SK-N-SH (cell line): Measurements from ENCODE around the gene KCNN2. TPM values are rescaled to one million over a fixed set of nuclear protein-coding genes. Genes with fewer than 3 reads are reported as not detected.

Experiments
- CTCF ChIA-PET: fragments of 300-600, 350-600 bp; formaldehyde crosslinking; extraction: SDS; loops from one replicate; lab custom pipeline; 2021; lab: Yijun Ruan, JAX
- POLR2A ChIA-PET: fragments of 350-600 bp; sonication (Branson Sonifier 250); formaldehyde crosslinking; extraction: SDS; loops from one replicate; lab custom pipeline; 2020; ENCODE audit warnings: antibody characterized with exemption, inconsistent platforms; lab: Yijun Ruan, JAX
- DNase-seq: peaks from one replicate; pipeline ENCODE4 v3.0.0; 2012
- H2AFZ ChIP-seq: fragments of 200-600 bp; sonication (generic); 2 replicates; pipeline ENCODE4 v1.8.1; 2016; ENCODE audit warnings: antibody characterized with exemption, mild to moderate bottlenecking, low read depth
- H3F3A ChIP-seq: fragments of 200-600 bp; sonication (generic); replicated peaks from 2 replicates; pipeline ENCODE3; 2016; ENCODE audit warnings: antibody characterized with exemption, mild to moderate bottlenecking; ENCODE audit not compliant: insufficient read depth
- H3K27ac ChIP-seq, 2 experiments: fragments of 200-500 bp in 1 of 2; fragments of 200-600 bp in 1 of 2; sonication (Bioruptor generic) in 1 of 2; sonication (generic), shearing (Covaris generic) in 1 of 2; 2 replicates each; pipeline versions ENCODE4 v1.5.1 to v1.6.1; 2014 to 2016; ENCODE audit warnings: low read depth in 2 of 2, inconsistent platforms in 1 of 2, low read length in 1 of 2, mild to moderate bottlenecking in 1 of 2, mixed read lengths in 1 of 2
- H3K27me3 ChIP-seq: fragments of 200-600 bp; sonication (generic), shearing (Covaris generic); 2 replicates; pipeline ENCODE4 v1.6.1; 2016; ENCODE audit warnings: mixed run types; ENCODE audit not compliant: insufficient read depth
- H3K36me3 ChIP-seq, 2 experiments: fragments of 200-500 bp in 1 of 2; fragments of 200-600 bp in 1 of 2; sonication (Bioruptor generic) in 1 of 2; sonication (generic) in 1 of 2; replicated peaks in 1 of 2; 2 replicates each; pipeline versions ENCODE3 to v1.5.1; 2014 to 2016; ENCODE audit warnings: low read length in 1 of 2, mild to moderate bottlenecking in 1 of 2; ENCODE audit not compliant: insufficient read depth in 2 of 2, control insufficient read depth in 1 of 2
- H3K4me1 ChIP-seq, 2 experiments: fragments of 200-500 bp in 1 of 2; fragments of 200-600 bp in 1 of 2; sonication (Bioruptor generic) in 1 of 2; sonication (generic), shearing (Covaris generic) in 1 of 2; 2 replicates each; pipeline versions ENCODE4 v1.5.1 to v1.6.1; 2014 to 2016; ENCODE audit warnings: low read depth in 1 of 2, low read length in 1 of 2, mixed run types in 1 of 2; ENCODE audit not compliant: insufficient read depth in 2 of 2, control insufficient read depth in 1 of 2
- H3K4me2 ChIP-seq: fragments of 200-600 bp; sonication (generic), shearing (Covaris generic); 2 replicates; pipeline ENCODE4 v1.6.1; 2017; ENCODE audit warnings: mixed run types
- H3K4me3 ChIP-seq, 2 experiments: fragments of 200-500 bp in 1 of 2; fragments of 200-600 bp in 1 of 2; sonication (Bioruptor generic) in 1 of 2; sonication (generic), shearing (Covaris generic) in 1 of 2; 2 replicates each; pipeline versions ENCODE4 v1.5.1 to v1.8.1; 2014 to 2016; ENCODE audit warnings: low read depth in 2 of 2, inconsistent platforms in 1 of 2, low read length in 1 of 2, mild to moderate bottlenecking in 1 of 2, mixed read lengths in 1 of 2, moderate library complexity in 1 of 2
- H3K79me2 ChIP-seq: fragments of 200-600 bp; sonication (generic); 2 replicates; pipeline ENCODE4 v1.8.1; 2017; ENCODE audit warnings: mild to moderate bottlenecking; ENCODE audit not compliant: insufficient read depth
- H3K9ac ChIP-seq: fragments of 200-600 bp; sonication (generic); 2 replicates; pipeline ENCODE4 v1.6.1; 2017; ENCODE audit warnings: mixed run types
- H3K9me2 ChIP-seq: fragments of 200-600 bp; sonication (generic); 2 replicates; pipeline ENCODE4 v1.6.1; 2017; ENCODE audit warnings: mixed run types
- H3K9me3 ChIP-seq: fragments of 200-600 bp; sonication (generic); 2 replicates; pipeline ENCODE4 v1.6.1; 2017; ENCODE audit warnings: mixed run types, mild to moderate bottlenecking, moderate library complexity
- H4K20me1 ChIP-seq: fragments of 200-600 bp; sonication (generic); 2 replicates; pipeline ENCODE4 v1.6.1; 2017; ENCODE audit warnings: mild to moderate bottlenecking, mixed run types; ENCODE audit not compliant: insufficient read depth
- CHD2 ChIP-seq: fragments of 150-350 bp; IDR thresholded peaks from 2 replicates; pipeline ENCODE4 v1.6.1; 2018; ENCODE audit warnings: low read length; ENCODE audit not compliant: partially characterized antibody
- CTCF ChIP-seq: fragments of 200-600 bp; sonication (generic); IDR thresholded peaks from 2 replicates; pipeline ENCODE4 v1.6.1; 2017; ENCODE audit warnings: antibody characterized with exemption, mild to moderate bottlenecking, moderate library complexity
- EP300 ChIP-seq, 2 experiments: IDR thresholded peaks; 2 replicates each; pipeline versions ENCODE4 v1.4.0 to v1.6.1; 2012; ENCODE audit warnings: borderline replicate concordance in 1 of 2, low read depth in 1 of 2, low read length in 1 of 2
- EZH2phosphoT487 ChIP-seq: fragments of 200-600 bp; sonication (generic); IDR thresholded peaks from 2 replicates; pipeline ENCODE4 v1.6.1; 2017; ENCODE audit warnings: low read depth, mixed run types, mild to moderate bottlenecking, antibody characterized with exemption, moderate library complexity, borderline replicate concordance
- FOXJ3 ChIP-seq: sonication (generic); formaldehyde crosslinking; IDR thresholded peaks from 2 replicates; pipeline ENCODE4 v1.5.1; 2020; ENCODE audit warnings: mild to moderate bottlenecking, missing genetic modification reagents
- GABPA ChIP-seq: IDR thresholded peaks from 2 replicates; pipeline ENCODE4 v1.4.0; 2012; ENCODE audit warnings: low read depth, mild to moderate bottlenecking
- JUND ChIP-seq: IDR thresholded peaks from 2 replicates; pipeline ENCODE4 v1.4.0; 2012
- MEF2A ChIP-seq: IDR thresholded peaks from 2 replicates; pipeline ENCODE4 v1.4.0; 2012; ENCODE audit warnings: low read depth, borderline replicate concordance
- MXI1 ChIP-seq: IDR thresholded peaks from 2 replicates; pipeline ENCODE4 v1.6.1; 2012; ENCODE audit warnings: mild to moderate bottlenecking, low read depth, low read length, improper control_type of control experiment
- RAD21 ChIP-seq: IDR thresholded peaks from 2 replicates; pipeline ENCODE4 v1.6.1; 2012; ENCODE audit warnings: mild to moderate bottlenecking, low read length
- SIN3A ChIP-seq: IDR thresholded peaks from 2 replicates; pipeline ENCODE4 v1.6.1; 2012; ENCODE audit warnings: low read depth, mild to moderate bottlenecking, low read length, moderate library complexity, borderline replicate concordance
- SMC3 ChIP-seq: IDR thresholded peaks from 2 replicates; pipeline ENCODE4 v1.6.1; 2012; ENCODE audit warnings: low read depth, low read length, improper control_type of control experiment
- TAF1 ChIP-seq: IDR thresholded peaks from 2 replicates; pipeline ENCODE4 v1.6.1; 2012; ENCODE audit warnings: low read depth, mild to moderate bottlenecking, low read length, moderate library complexity, borderline replicate concordance
- USF1 ChIP-seq: IDR thresholded peaks from 2 replicates; pipeline ENCODE4 v1.4.0; 2012; ENCODE audit warnings: low read depth, borderline replicate concordance
- USF2 ChIP-seq: fragments of 150-350 bp; IDR thresholded peaks from 2 replicates; pipeline ENCODE4 v1.6.1; 2017; ENCODE audit warnings: antibody characterized with exemption, low read length, low read depth, borderline replicate concordance
- YY1 ChIP-seq: IDR thresholded peaks from 2 replicates; pipeline ENCODE4 v1.4.0; 2012; ENCODE audit warnings: low read depth, mild to moderate bottlenecking
- WGBS: methylation state at CpG from one replicate; pipeline ENCODE4 v1.1.6; 2017; ENCODE audit warnings: low lambda C conversion rate; 5-methylcytosine and 5-hydroxymethylcytosine counted together
- polyA plus RNA-seq, 3 experiments: library from polyadenylated mRNA; depleted of rRNA; stranded (reverse); fragments of >200 nt; gene quantifications; 2 replicates each; pipeline ENCODE4 v1.2.3, GENCODE V29; 2012
- TF ChIP-seq, protein P1 (sequence below): fragments of 150-350 bp; IDR thresholded peaks from 2 replicates; pipeline ENCODE4 v1.6.1; 2016; ENCODE audit warnings: mild to moderate bottlenecking, low read depth, low read length
- TF ChIP-seq, protein P2 (sequence below): IDR thresholded peaks from 2 replicates; pipeline ENCODE4; 2012

The KCNN2 gene
- polyA plus RNA-seq, 1 of the 3 experiments (the other 2 are of a cell fraction): not detected

GRCh38 chr5:114402206-114402605 lies 40.3 kb downstream of the KCNN2 start:
- H3K27me3 ChIP-seq: no peaks in the 10 kb centered on the region
- H3K27ac ChIP-seq: no peak overlapping the region
- H3F3A ChIP-seq: no peaks in the 10 kb centered on the region
- H4K20me1 ChIP-seq: no peaks in the 10 kb centered on the region
- H2AFZ ChIP-seq: no peak overlapping the region
- no peaks in the 10 kb centered on the region for H3K36me3 ChIP-seq
- H3K4me3 ChIP-seq: no peak overlapping the region
- no peaks in the 10 kb centered on the region for H3K9me2 ChIP-seq
- no peaks in the 10 kb centered on the region for H3K4me1 ChIP-seq
- 4% methylated on average over 1 of the region's 1 CpG for WGBS
- no peaks in the 10 kb centered on the region for H3K79me2 ChIP-seq
- POLR2A ChIA-PET: no interaction called here
- no peak overlapping the region for H3K4me2 ChIP-seq
- CTCF ChIA-PET: no interaction called here
- no peak for DNase-seq
- no peak for TF ChIP-seq CTCF
- no peak for TF ChIP-seq USF1
- no peak for TF ChIP-seq MXI1
- TF ChIP-seq FOXJ3 (CRISPR knock-in tag): no peak
- TF ChIP-seq JUND: no peak
- TF ChIP-seq, protein P1, sequence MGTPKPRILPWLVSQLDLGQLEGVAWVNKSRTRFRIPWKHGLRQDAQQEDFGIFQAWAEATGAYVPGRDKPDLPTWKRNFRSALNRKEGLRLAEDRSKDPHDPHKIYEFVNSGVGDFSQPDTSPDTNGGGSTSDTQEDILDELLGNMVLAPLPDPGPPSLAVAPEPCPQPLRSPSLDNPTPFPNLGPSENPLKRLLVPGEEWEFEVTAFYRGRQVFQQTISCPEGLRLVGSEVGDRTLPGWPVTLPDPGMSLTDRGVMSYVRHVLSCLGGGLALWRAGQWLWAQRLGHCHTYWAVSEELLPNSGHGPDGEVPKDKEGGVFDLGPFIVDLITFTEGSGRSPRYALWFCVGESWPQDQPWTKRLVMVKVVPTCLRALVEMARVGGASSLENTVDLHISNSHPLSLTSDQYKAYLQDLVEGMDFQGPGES: no peak
- TF ChIP-seq MEF2A: no peak
- no peak for TF ChIP-seq USF2
- TF ChIP-seq YY1: no peak
- no peak for TF ChIP-seq SMC3
- H3K9me3 ChIP-seq: no peaks in the 10 kb centered on the region
- H3K9ac ChIP-seq: no peak overlapping the region

- H3K27me3 ChIP-seq: no peaks in the 10 kb centered on the region
- no peaks in the 10 kb centered on the region for H3K4me1 ChIP-seq
- no peaks in the 10 kb centered on the region for H3K36me3 ChIP-seq
- H3K9me3 ChIP-seq: no peaks in the 10 kb centered on the region
- H4K20me1 ChIP-seq: no peaks in the 10 kb centered on the region
- WGBS: 19% methylated on average over 3 of the region's 3 CpGs
- H3K4me3 ChIP-seq: no peak overlapping the region
- no peak overlapping the region for H3K9ac ChIP-seq
- H2AFZ ChIP-seq: no peak overlapping the region
- no peak overlapping the region for H3K4me2 ChIP-seq
- H3K79me2 ChIP-seq: no peaks in the 10 kb centered on the region
- ChIA-PET POLR2A (no interaction called here), CTCF (no interaction called here)
- no peaks in the 10 kb centered on the region for H3F3A ChIP-seq
- no peak overlapping the region for H3K27ac ChIP-seq
- no peak for DNase-seq
- H3K9me2 ChIP-seq: no peaks in the 10 kb centered on the region
- TF ChIP-seq USF2: no peak
- TF ChIP-seq CTCF: no peak
- TF ChIP-seq TAF1: no peak
- no peak for TF ChIP-seq SMC3
- no peak for TF ChIP-seq EP300 (IDR thresholded peaks at IDR 0.05; ENCODE audit: borderline replicate concordance in 1 of 2, low read depth in 1 of 2, low read length in 1 of 2)
- no peak for TF ChIP-seq MXI1
- no peak for TF ChIP-seq SIN3A
- TF ChIP-seq GABPA: no peak
- TF ChIP-seq FOXJ3 (CRISPR knock-in tag): no peak
- TF ChIP-seq CHD2: no peak
- TF ChIP-seq, protein P2, sequence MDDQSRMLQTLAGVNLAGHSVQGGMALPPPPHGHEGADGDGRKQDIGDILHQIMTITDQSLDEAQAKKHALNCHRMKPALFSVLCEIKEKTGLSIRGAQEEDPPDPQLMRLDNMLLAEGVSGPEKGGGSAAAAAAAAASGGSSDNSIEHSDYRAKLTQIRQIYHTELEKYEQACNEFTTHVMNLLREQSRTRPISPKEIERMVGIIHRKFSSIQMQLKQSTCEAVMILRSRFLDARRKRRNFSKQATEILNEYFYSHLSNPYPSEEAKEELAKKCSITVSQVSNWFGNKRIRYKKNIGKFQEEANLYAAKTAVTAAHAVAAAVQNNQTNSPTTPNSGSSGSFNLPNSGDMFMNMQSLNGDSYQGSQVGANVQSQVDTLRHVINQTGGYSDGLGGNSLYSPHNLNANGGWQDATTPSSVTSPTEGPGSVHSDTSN: no peak
- no peak for TF ChIP-seq EZH2phosphoT487
- no peak for TF ChIP-seq RAD21
- no peak for TF ChIP-seq YY1
Measured at GRCh38 chr5:114407783-114408182, 45.9 kb downstream of the KCNN2 start.
